ENCODE measurements around the gene ASB6.

The ASB6 gene

DNA sequence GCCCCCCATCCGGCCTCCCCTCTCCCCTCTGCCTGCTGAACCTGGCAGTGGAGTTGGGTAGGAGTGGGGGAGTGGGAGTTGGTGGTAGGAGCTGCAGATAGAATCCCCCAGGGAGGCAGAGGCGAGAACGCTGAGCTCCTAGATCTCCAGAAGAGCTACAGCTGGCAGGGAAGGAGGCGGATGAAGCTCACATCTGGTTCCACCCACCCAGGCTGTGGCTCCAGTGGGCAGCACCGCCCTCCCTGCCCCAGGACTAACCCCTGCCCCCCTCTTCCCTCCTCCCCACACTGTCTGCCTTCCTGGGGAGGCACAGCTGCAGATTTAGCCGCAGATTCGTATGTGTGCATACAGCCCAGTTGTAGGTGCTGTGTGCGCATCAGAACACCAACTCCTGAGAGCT, 55.3 kb downstream of the ASB6 start:
- H3K4me3 ChIP-seq (ENCODE audit: low read depth, low read length): no peak overlapping the region
- no peak for DNase-seq (ENCODE audit: low read depth)
- TF ChIP-seq, protein P1, sequence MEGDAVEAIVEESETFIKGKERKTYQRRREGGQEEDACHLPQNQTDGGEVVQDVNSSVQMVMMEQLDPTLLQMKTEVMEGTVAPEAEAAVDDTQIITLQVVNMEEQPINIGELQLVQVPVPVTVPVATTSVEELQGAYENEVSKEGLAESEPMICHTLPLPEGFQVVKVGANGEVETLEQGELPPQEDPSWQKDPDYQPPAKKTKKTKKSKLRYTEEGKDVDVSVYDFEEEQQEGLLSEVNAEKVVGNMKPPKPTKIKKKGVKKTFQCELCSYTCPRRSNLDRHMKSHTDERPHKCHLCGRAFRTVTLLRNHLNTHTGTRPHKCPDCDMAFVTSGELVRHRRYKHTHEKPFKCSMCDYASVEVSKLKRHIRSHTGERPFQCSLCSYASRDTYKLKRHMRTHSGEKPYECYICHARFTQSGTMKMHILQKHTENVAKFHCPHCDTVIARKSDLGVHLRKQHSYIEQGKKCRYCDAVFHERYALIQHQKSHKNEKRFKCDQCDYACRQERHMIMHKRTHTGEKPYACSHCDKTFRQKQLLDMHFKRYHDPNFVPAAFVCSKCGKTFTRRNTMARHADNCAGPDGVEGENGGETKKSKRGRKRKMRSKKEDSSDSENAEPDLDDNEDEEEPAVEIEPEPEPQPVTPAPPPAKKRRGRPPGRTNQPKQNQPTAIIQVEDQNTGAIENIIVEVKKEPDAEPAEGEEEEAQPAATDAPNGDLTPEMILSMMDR (IDR thresholded peaks at IDR 0.05; ENCODE audit: control insufficient read depth, extremely low read depth, insufficient read depth): no peak

DNA sequence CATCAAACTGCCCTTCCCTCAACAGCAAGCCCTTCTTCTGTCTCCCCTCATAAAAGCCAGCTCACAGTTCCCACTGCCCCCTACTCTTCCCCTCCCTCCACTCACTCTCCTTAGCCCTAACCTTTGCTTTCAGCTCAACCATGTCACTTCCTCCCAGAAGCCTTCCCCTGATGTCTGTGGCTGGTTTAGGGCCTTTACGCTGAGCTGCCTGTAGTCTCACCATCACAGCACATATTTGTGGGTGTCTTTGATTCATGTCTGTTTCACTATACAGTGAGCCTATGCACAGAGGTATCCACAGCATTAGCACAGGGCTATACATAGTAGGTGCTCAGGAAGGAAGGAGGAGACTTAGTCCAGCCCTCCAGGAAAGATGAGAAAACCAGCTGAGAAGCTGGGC, 55.7 kb downstream of the ASB6 start:
- H3K4me3 ChIP-seq (ENCODE audit: low read depth, low read length): no peak overlapping the region
- TF ChIP-seq, protein P1 (IDR thresholded peaks at IDR 0.05; ENCODE audit: control insufficient read depth, extremely low read depth, insufficient read depth): no peak
- DNase-seq (ENCODE audit: low read depth): no peak

DNA sequence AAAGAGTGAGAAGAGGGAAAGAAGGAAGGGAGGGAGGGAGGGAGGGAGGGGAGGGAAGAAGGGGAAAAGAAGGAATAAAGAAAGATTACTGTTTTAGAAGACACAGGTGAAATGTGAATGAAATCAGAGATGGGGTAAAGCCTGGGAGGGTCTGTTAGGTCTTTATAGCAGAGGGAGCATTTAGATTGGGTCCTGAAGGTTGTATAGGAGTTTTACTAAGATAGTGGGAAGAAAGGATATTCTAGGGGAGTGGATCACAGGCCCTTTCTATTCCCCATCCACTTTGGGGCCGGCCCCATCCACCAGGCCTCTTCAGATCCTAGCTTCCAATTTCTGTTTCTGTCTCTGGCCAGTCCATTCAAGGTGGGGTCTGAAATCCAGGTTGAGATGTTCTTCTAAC, 56.6 kb downstream of the ASB6 start:
- TF ChIP-seq, protein P1 (IDR thresholded peaks at IDR 0.05; ENCODE audit: control insufficient read depth, extremely low read depth, insufficient read depth): no peak
- no peak overlapping the region for H3K4me3 ChIP-seq (ENCODE audit: low read depth, low read length)
- no peak for DNase-seq (ENCODE audit: low read depth)

Measured in LNCaP clone FGC (cell line).